ENCODE data around the gene VAV2.
"Not testable (repeated sequence)": the region's sequence is repeated elsewhere in the genome, so short reads cannot be mapped to it uniquely, and the experiment has no call there.

VAV2 gene

GRCh38 chr9:133935328-133936005 is 56.7 kb downstream of the VAV2 start:
- peak; percentile 75 for DNase-seq (ENCODE audit: low spot score)

GRCh38 chr9:133934482-133935232 is 57.5 kb downstream of the VAV2 start:
- DNase-seq (ENCODE audit: low spot score) = no peak

- DNase-seq (ENCODE audit: low spot score) = no peak
Observed at GRCh38 chr9:133933426-133934026, 58.6 kb downstream of the VAV2 start.

GRCh38 chr9:133932633-133933032 is 59.5 kb downstream of the VAV2 start:
- no peak for DNase-seq (ENCODE audit: low spot score)

- no peak for DNase-seq (ENCODE audit: low spot score)
Observed at GRCh38 chr9:133932181-133932580, 59.9 kb downstream of the VAV2 start.

- no peak for DNase-seq (ENCODE audit: low spot score)
Observed at GRCh38 chr9:133930682-133931485, 61.2 kb downstream of the VAV2 start.

- no peak for DNase-seq (ENCODE audit: low spot score)
Observed at GRCh38 chr9:133930046-133930681, 62.0 kb downstream of the VAV2 start.

- DNase-seq (ENCODE audit: low spot score) = no peak
Observed at GRCh38 chr9:133929599-133929998, 62.5 kb downstream of the VAV2 start.

- no peak for DNase-seq (ENCODE audit: low spot score)
Observed at GRCh38 chr9:133928248-133928764, 63.8 kb downstream of the VAV2 start.

- no peak for DNase-seq (ENCODE audit: low spot score)
Observed at GRCh38 chr9:133927041-133927440, 65.1 kb downstream of the VAV2 start.

- DNase-seq (ENCODE audit: low spot score) = no peak
Observed at GRCh38 chr9:133926165-133926856, 65.8 kb downstream of the VAV2 start.

- DNase-seq (ENCODE audit: low spot score) = no peak
Observed at GRCh38 chr9:133924453-133924852, 67.7 kb downstream of the VAV2 start.

- not testable (repeated sequence) for DNase-seq (ENCODE audit: low spot score)
Observed at GRCh38 chr9:133923608-133924007, 68.5 kb downstream of the VAV2 start.

- DNase-seq (ENCODE audit: low spot score) = no peak
Observed at GRCh38 chr9:133921866-133922265, 70.3 kb downstream of the VAV2 start.

GRCh38 chr9:133920471-133920870 is 71.7 kb downstream of the VAV2 start:
- no peak for DNase-seq (ENCODE audit: low spot score)

GRCh38 chr9:133919253-133920115 is 72.6 kb downstream of the VAV2 start:
- DNase-seq (ENCODE audit: low spot score) = no peak

- DNase-seq (ENCODE audit: low spot score) = no peak
Observed at GRCh38 chr9:133918111-133918813, 73.9 kb downstream of the VAV2 start.

- DNase-seq (ENCODE audit: low spot score) = no peak
Observed at GRCh38 chr9:133917375-133917774, 74.7 kb downstream of the VAV2 start.

GRCh38 chr9:133916159-133916541 is 76.0 kb downstream of the VAV2 start:
- no peak for DNase-seq (ENCODE audit: low spot score)

Data from left forelimb (tissue), 1 donor.